Bronchial epithelial cell (primary cell): ENCODE results near the gene PCDHGC4. TPM values are rescaled to one million over a fixed set of nuclear protein-coding genes. Genes with fewer than 3 reads are reported as not detected.
A peak's percentile ranks its signal among the peaks of the same experiment; 100 is the strongest.

Source experiments
- DNase-seq: peaks from one replicate; pipeline ENCODE4 v3.0.0-alpha.2; 2010; ENCODE audit warnings: low read depth
- FAIRE-seq: peaks from 2 replicates; lab custom pipeline; 2011; peaks lifted over from hg19 to GRCh38; lab: Jason Lieb, UNC
- H3K27me3 ChIP-seq: 2 replicates; pipeline ENCODE4 v1.5.1; 2011; ENCODE audit warnings: low read length; ENCODE audit not compliant: control insufficient read depth, insufficient read depth
- H3K36me3 ChIP-seq: 2 replicates; pipeline ENCODE4 v1.5.1; 2011; ENCODE audit warnings: low read length; ENCODE audit not compliant: control insufficient read depth, insufficient read depth
- H3K4me3 ChIP-seq: 2 replicates; pipeline ENCODE4 v1.5.1; 2011; ENCODE audit warnings: mild to moderate bottlenecking, low read depth, low read length, control low read depth
- total RNA-seq: library from RNA; depleted of rRNA; stranded (reverse); fragments of >200 nt; gene quantifications from 2 replicates; pipeline ENCODE4 v1.2.1, GENCODE V29; 2014
- TF ChIP-seq, protein P1 (sequence below): IDR thresholded peaks from 2 replicates; pipeline ENCODE4 v1.5.1; 2011; ENCODE audit warnings: mild to moderate bottlenecking, moderate library complexity, low read length, control low read depth, inconsistent platforms; ENCODE audit not compliant: insufficient read depth, severe bottlenecking

PCDHGC4 gene
- total RNA-seq, 1 donor from 2014 or later = 0.53 TPM

DNA sequence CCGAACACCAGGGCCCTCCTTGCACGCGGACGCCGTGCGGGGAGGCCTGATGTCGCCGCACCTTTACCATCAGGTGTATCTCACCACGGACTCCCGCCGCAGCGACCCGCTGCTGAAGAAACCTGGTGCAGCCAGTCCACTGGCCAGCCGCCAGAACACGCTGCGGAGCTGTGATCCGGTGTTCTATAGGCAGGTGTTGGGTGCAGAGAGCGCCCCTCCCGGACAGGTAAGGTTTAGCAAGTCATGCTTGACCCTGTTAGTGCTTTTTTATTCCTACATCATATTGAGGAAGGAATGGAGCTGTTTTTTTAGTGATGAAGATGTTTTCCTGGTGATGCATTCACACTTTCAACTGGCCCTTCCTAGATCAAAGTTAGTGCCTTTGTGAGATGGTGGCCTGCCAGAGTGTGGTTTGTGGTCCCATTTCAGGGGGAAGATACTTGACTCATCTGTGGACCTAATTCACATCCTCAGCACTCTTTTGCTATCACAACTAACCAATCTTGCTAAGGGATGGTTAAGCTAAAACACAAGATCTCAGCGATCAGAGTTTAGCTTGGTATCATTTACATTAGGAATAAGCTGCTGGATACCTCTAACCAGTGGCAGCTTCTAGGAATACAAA lies 6.4 kb upstream of the PCDHGC4 start:
- no peaks in the 10 kb centered on the region for H3K27me3 ChIP-seq
- FAIRE-seq (no peak), DNase-seq (peak; percentile 52)
- H3K4me3 ChIP-seq = peak overlapping the region; percentile 23
- peaks cover 1% of the 10 kb centered on the region for H3K36me3 ChIP-seq
- TF ChIP-seq, protein P1, sequence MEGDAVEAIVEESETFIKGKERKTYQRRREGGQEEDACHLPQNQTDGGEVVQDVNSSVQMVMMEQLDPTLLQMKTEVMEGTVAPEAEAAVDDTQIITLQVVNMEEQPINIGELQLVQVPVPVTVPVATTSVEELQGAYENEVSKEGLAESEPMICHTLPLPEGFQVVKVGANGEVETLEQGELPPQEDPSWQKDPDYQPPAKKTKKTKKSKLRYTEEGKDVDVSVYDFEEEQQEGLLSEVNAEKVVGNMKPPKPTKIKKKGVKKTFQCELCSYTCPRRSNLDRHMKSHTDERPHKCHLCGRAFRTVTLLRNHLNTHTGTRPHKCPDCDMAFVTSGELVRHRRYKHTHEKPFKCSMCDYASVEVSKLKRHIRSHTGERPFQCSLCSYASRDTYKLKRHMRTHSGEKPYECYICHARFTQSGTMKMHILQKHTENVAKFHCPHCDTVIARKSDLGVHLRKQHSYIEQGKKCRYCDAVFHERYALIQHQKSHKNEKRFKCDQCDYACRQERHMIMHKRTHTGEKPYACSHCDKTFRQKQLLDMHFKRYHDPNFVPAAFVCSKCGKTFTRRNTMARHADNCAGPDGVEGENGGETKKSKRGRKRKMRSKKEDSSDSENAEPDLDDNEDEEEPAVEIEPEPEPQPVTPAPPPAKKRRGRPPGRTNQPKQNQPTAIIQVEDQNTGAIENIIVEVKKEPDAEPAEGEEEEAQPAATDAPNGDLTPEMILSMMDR = peak; percentile 76

DNA sequence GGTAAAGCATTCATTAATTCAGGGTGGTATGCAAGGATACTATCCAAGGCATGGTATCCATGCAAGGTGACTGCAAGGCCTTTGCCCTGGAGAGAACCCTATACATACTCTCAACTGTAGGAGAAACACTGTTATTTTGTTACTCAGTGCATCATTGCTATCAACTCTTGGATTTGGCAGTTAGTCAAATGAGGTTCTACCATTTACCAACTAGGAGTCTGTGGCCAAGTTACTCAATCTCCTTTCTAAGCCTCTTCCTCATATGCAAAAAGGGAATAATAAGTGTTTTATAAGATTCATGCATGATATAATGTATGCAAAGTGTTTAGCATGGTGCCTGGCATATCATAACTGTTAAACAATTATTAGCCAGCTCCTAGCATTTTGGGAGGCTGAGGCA lies 5.1 kb upstream of the PCDHGC4 start:
- TF ChIP-seq, protein P1 = no peak
- H3K4me3 ChIP-seq = no peak overlapping the region
- no peaks in the 10 kb centered on the region for H3K27me3 ChIP-seq
- FAIRE-seq (no peak), DNase-seq (no peak)
- peaks cover 1% of the 10 kb centered on the region for H3K36me3 ChIP-seq

GRCh38 chr5:141483902-141484301 lies 928 bp upstream of the PCDHGC4 start:
- Histone ChIP-seq H3K4me3 (no peak overlapping the region), H3K27me3 (no peaks in the 10 kb centered on the region), H3K36me3 (peaks cover 5% of the 10 kb centered on the region)
- TF ChIP-seq, protein P1 = no peak
- DNase-seq (no peak), FAIRE-seq (no peak)

DNA sequence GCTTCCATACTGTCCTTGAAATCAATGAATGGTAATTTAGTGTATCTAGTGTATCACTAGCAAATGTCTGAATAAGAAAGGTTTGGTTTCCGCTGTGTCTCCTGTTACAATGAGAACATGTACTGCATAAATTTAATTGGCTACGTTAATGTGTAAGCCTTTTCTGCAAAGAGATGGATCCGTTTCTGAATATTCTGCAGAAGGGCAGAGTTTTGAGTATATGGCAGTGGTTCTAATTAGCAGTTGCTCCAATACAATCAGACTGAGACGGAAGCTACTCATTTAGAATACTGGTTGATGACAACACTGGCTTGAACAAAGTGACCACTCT lies 555 bp upstream of the PCDHGC4 start:
- TF ChIP-seq, protein P1 = no peak
- Histone ChIP-seq H3K36me3 (peaks cover 5% of the 10 kb centered on the region), H3K4me3 (no peak overlapping the region), H3K27me3 (no peaks in the 10 kb centered on the region)
- FAIRE-seq (no peak), DNase-seq (no peak)

- no peaks in the 10 kb centered on the region for H3K27me3 ChIP-seq
- TF ChIP-seq, protein P1 = no peak
- peak; percentile 23 for FAIRE-seq
- H3K4me3 ChIP-seq = no peak overlapping the region
- DNase-seq = no peak
- peaks cover 5% of the 10 kb centered on the region for H3K36me3 ChIP-seq
Observed at GRCh38 chr5:141485321-141486055, 658 bp downstream of the PCDHGC4 start.
